ENCODE results near the gene TMCC1.

- TF ChIP-seq POLR2A (IDR thresholded peaks at IDR 0.05): no peak
- no peak for TF ChIP-seq CTCF (IDR thresholded peaks at IDR 0.05)
Measured at GRCh38 chr3:129758785-129759320, 134.7 kb downstream of the TMCC1 start.
